ENCODE data around the gene RDH8. TPM values are rescaled to one million over a fixed set of nuclear protein-coding genes. Genes with fewer than 3 reads are reported as not detected.

Gene RDH8
- total RNA-seq, 4 donors from 2014 or later = not detected

DNA sequence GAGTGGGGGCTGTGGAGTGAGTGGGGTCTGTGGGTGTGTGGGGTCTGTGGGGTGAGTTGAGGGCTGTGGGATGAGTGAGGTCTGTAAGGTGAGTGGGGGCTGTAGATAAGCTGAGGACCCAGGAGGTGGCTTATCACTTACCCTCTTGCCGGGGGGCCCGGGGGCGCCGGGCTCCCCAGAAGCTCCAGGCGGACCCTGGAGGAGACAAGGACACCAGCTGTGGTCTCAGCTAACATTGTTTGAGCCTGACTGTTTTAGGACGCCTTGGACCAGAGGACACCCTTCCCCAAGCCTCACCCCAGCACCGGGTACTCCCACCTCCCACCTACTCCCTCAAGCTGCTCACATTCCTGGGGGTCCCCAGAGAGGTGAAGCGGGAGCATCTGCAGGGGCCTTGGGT, 42.8 kb upstream of the RDH8 start:
- WGBS, 2 donors = 75 to 87% methylated on average over 8 of the region's 8 CpGs
- no peak for DNase-seq (ENCODE audit: low spot score in 2 of 2)
- TF ChIP-seq, protein P1, sequence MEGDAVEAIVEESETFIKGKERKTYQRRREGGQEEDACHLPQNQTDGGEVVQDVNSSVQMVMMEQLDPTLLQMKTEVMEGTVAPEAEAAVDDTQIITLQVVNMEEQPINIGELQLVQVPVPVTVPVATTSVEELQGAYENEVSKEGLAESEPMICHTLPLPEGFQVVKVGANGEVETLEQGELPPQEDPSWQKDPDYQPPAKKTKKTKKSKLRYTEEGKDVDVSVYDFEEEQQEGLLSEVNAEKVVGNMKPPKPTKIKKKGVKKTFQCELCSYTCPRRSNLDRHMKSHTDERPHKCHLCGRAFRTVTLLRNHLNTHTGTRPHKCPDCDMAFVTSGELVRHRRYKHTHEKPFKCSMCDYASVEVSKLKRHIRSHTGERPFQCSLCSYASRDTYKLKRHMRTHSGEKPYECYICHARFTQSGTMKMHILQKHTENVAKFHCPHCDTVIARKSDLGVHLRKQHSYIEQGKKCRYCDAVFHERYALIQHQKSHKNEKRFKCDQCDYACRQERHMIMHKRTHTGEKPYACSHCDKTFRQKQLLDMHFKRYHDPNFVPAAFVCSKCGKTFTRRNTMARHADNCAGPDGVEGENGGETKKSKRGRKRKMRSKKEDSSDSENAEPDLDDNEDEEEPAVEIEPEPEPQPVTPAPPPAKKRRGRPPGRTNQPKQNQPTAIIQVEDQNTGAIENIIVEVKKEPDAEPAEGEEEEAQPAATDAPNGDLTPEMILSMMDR (IDR thresholded peaks at IDR 0.05) = no peak
- no peak for TF ChIP-seq POLR2A (IDR thresholded peaks at IDR 0.05)
- no peak overlapping the region for H3K4me3 ChIP-seq (ENCODE audit: low read depth, poor library complexity, severe bottlenecking)
- intact Hi-C loops (cut with DNase I; ENCODE audit: low total_unique reads) = no loop called here

GRCh38 chr19:9971166-9971897, 42.0 kb upstream of the RDH8 start:
- H3K4me3 ChIP-seq (ENCODE audit: low read depth, poor library complexity, severe bottlenecking) = no peak overlapping the region
- 75 to 81% methylated on average over 15 of the region's 15 CpGs for WGBS, 2 donors

GRCh38 chr19:9972103-9972502, 41.2 kb upstream of the RDH8 start:
- 92 to 94% methylated on average over 6 of the region's 6 CpGs for WGBS, 2 donors
- DNase-seq (ENCODE audit: low spot score in 2 of 2) = no peak
- TF ChIP-seq, protein P1 (IDR thresholded peaks at IDR 0.05) = no peak
- TF ChIP-seq POLR2A (IDR thresholded peaks at IDR 0.05) = no peak
- intact Hi-C loops (cut with DNase I; ENCODE audit: low total_unique reads) = no loop called here
- H3K4me3 ChIP-seq (ENCODE audit: low read depth, poor library complexity, severe bottlenecking) = no peak overlapping the region

More at GRCh38 chr19:9971166-9971897, 42.0 kb upstream of the RDH8 start:
- DNase-seq (ENCODE audit: low spot score in 2 of 2) = no peak
- intact Hi-C loops (cut with DNase I; ENCODE audit: low total_unique reads) = no loop called here
- TF ChIP-seq, protein P1 (IDR thresholded peaks at IDR 0.05) = no peak
- no peak for TF ChIP-seq POLR2A (IDR thresholded peaks at IDR 0.05)

- intact Hi-C loops (cut with DNase I; ENCODE audit: low total_unique reads) = no loop called here
- DNase-seq (ENCODE audit: low spot score in 2 of 2) = no peak
- 87 to 90% methylated on average over 8 of the region's 8 CpGs for WGBS, 2 donors
- H3K4me3 ChIP-seq (ENCODE audit: low read depth, poor library complexity, severe bottlenecking) = no peak overlapping the region
- TF ChIP-seq POLR2A (IDR thresholded peaks at IDR 0.05) = no peak
- TF ChIP-seq, protein P1 (IDR thresholded peaks at IDR 0.05) = no peak
Observed at GRCh38 chr19:9981406-9982260, 31.6 kb upstream of the RDH8 start.

DNA sequence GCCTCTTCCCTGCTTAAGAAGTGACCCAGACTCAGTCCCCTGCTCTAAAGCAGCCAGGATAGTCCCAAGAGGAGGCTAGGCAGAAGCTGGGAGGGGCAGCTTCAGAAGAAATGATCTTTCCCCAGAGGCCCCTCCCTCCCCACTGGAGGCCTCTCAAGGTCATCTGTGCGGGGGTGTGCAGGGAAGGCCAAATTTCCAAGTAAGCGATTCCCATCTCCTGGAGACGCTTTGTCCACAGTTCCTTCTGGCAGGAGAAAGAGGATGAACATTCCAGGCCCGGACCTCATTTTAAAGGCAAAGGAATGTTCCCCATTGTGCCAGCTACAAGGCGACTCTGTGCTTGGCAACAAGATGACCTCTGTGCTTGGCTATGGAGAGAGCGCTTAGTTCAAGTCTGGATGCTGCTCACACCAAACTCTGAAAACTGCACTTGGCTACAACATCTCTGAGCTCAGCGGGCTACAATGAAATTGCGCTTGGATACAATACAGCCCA, 26.4 kb upstream of the RDH8 start:
- H3K4me3 ChIP-seq (ENCODE audit: low read depth, poor library complexity, severe bottlenecking) = no peak overlapping the region
- intact Hi-C loops (cut with DNase I; ENCODE audit: low total_unique reads) = loop anchor here (5.0 kb wide), 1 partner anchor 860 kb away; the partner anchor contains the start of gene OR7G3
- DNase-seq (ENCODE audit: low spot score in 2 of 2) = peak in 1 of 2 donors; percentile 47
- TF ChIP-seq, protein P1 (IDR thresholded peaks at IDR 0.05) = no peak
- TF ChIP-seq POLR2A (IDR thresholded peaks at IDR 0.05) = no peak
- WGBS, 2 donors = 44 to 54% methylated on average over 8 of the region's 8 CpGs
